K562 (cell line): ENCODE data around the gene CREB3L4. TPM values are rescaled to one million over a fixed set of nuclear protein-coding genes. Genes with fewer than 3 reads are reported as not detected.

Experiments
- ATAC-seq: fragments of 200-7000 bp; cut with Tn5 transposase; 3 replicates; pipeline ENCODE4 v1.9.1; 2020; ENCODE audit warnings: moderate library complexity
- BruUV-seq: library from RNA; stranded (reverse); fragments of 400-500 nt; replicated peaks from 2 replicates; lab custom pipeline; 2021; lab: Mats Ljungman, UMichigan
- CTCF ChIA-PET: fragments of 300-600 bp; formaldehyde crosslinking; extraction: SDS; loops from one replicate; lab custom pipeline; 2021; ENCODE audit warnings: low intra/inter-chr PET ratio; lab: Yijun Ruan, JAX
- POLR2A ChIA-PET: fragments of 300-600, 350-650 bp; sonication (Branson Sonifier 250); formaldehyde crosslinking; extraction: SDS; loops from one replicate; lab custom pipeline; 2021; ENCODE audit warnings: antibody characterized with exemption, inconsistent platforms; lab: Yijun Ruan, JAX
- DNase-seq, 4 experiments: peaks; one replicate each; pipeline versions ENCODE4 v3.0.0 to v3.0.0-alpha.2; 2011 to 2018; ENCODE audit warnings: low spot score in 3 of 4, mixed read lengths in 3 of 4; ENCODE audit errors: extremely low read depth in 1 of 4
- FAIRE-seq: peaks from 2 replicates; lab custom pipeline; 2011; peaks lifted over from hg19 to GRCh38; lab: Jason Lieb, UNC
- H2AFZ ChIP-seq: 2 replicates; pipeline ENCODE4 v1.6.0; 2011; ENCODE audit warnings: low read depth, low read length, control low read depth, inconsistent platforms
- H3K27ac ChIP-seq: fragments of 200-600 bp; 3 replicates; pipeline ENCODE4 v1.8.0; 2011; ENCODE audit warnings: low read depth, mild to moderate bottlenecking, control low read depth, inconsistent platforms, low read length, moderate library complexity, mixed read lengths; ENCODE audit errors: extremely low read depth
- H3K27me3 ChIP-seq, 2 experiments: fragments of 300-600 bp in 1 of 2; 2 replicates in 1 of 2; 3 replicates in 1 of 2; pipeline versions ENCODE4 v1.6.0 to v1.8.0; 2011; ENCODE audit warnings: inconsistent platforms in 2 of 2, low read length in 2 of 2, mild to moderate bottlenecking in 1 of 2, mixed read lengths in 1 of 2, moderate library complexity in 1 of 2; ENCODE audit not compliant: control insufficient read depth in 2 of 2, insufficient read depth in 2 of 2
- H3K36me3 ChIP-seq: fragments of 300-600 bp; 3 replicates; pipeline ENCODE4 v1.8.0; 2011; ENCODE audit warnings: mild to moderate bottlenecking, low read length, inconsistent platforms; ENCODE audit not compliant: control insufficient read depth, insufficient read depth
- H3K4me1 ChIP-seq, 2 experiments: fragments of 200-600 bp in 1 of 2; replicated peaks in 1 of 2; 2 replicates in 1 of 2; 3 replicates in 1 of 2; pipeline versions ENCODE4 v1.5.1 to v1.8.0; 2011; ENCODE audit warnings: inconsistent platforms in 2 of 2, low read length in 2 of 2, mild to moderate bottlenecking in 1 of 2, mixed read lengths in 1 of 2, moderate library complexity in 1 of 2; ENCODE audit not compliant: control insufficient read depth in 2 of 2, insufficient read depth in 2 of 2
- H3K4me2 ChIP-seq: 2 replicates; pipeline ENCODE4 v1.6.1; 2011; ENCODE audit warnings: low read length, control low read depth, inconsistent platforms, mixed read lengths; ENCODE audit not compliant: insufficient read depth
- H3K4me3 ChIP-seq: fragments of 200-600 bp; sonication (generic), shearing (Covaris generic); 2 replicates; pipeline ENCODE4 v1.5.1; 2016; ENCODE audit warnings: control low read depth, inconsistent platforms
- H3K79me2 ChIP-seq: fragments of 200-600 bp; 3 replicates; pipeline ENCODE4 v1.8.0; 2011; ENCODE audit warnings: low read length, inconsistent platforms; ENCODE audit not compliant: control insufficient read depth, insufficient read depth
- H3K9ac ChIP-seq, 2 experiments: 2 replicates each; pipeline versions ENCODE4 v1.6.0 to v1.6.1; 2011; ENCODE audit warnings: low read depth in 2 of 2, low read length in 2 of 2, control low read depth in 1 of 2, inconsistent platforms in 1 of 2, mild to moderate bottlenecking in 1 of 2, mixed read lengths in 1 of 2; ENCODE audit not compliant: insufficient read depth in 1 of 2
- H3K9me1 ChIP-seq: one replicate; pipeline ENCODE4 v1.6.0; 2011; ENCODE audit warnings: inconsistent platforms, mild to moderate bottlenecking, low read length, moderate library complexity; ENCODE audit not compliant: control insufficient read depth, insufficient read depth
- H3K9me3 ChIP-seq: replicated peaks from 2 replicates; pipeline ENCODE4 v1.5.1; 2011; ENCODE audit warnings: low read depth, low read length, inconsistent platforms; ENCODE audit not compliant: control insufficient read depth, insufficient read depth
- H4K20me1 ChIP-seq: replicated peaks from 2 replicates; pipeline ENCODE4 v1.6.1; 2011; ENCODE audit warnings: low read length, inconsistent platforms, mixed read lengths; ENCODE audit not compliant: control insufficient read depth, insufficient read depth
- ATF7 ChIP-seq: fragments of 450-650 bp; IDR thresholded peaks from 2 replicates; pipeline ENCODE4 v1.7.1; 2014; ENCODE audit warnings: mild to moderate bottlenecking, moderate library complexity
- CBFA2T2 ChIP-seq: fragments of 450-650 bp; conservative IDR thresholded peaks from 2 replicates; pipeline ENCODE4 v1.6.1; 2017; ENCODE audit warnings: mild to moderate bottlenecking
- CREB1 ChIP-seq, 2 experiments: sonication (generic) in 1 of 2; formaldehyde crosslinking in 1 of 2; IDR thresholded peaks; 2 replicates each; pipeline versions ENCODE4 v1.6.1 to v1.8.0; 2012 to 2022; ENCODE audit warnings: inconsistent platforms in 1 of 2, mild to moderate bottlenecking in 1 of 2, missing genetic modification reagents in 1 of 2, moderate library complexity in 1 of 2
- CTCF ChIP-seq, 3 experiments: IDR thresholded peaks in 2 of 3; conservative IDR thresholded peaks in 1 of 3; 2 replicates each; pipeline ENCODE4 v1.5.1; 2011 to 2012; ENCODE audit warnings: low read length in 3 of 3, mild to moderate bottlenecking in 3 of 3, control low read depth in 2 of 3, improper control_type of control experiment in 1 of 3, inconsistent platforms in 1 of 3, low read depth in 1 of 3, mixed read lengths in 1 of 3, moderate library complexity in 1 of 3; ENCODE audit not compliant: insufficient read depth in 2 of 3
- E2F8 ChIP-seq: fragments of 450-650 bp; IDR thresholded peaks from 2 replicates; pipeline ENCODE4 v1.7.1; 2018; ENCODE audit warnings: mild to moderate bottlenecking, low read depth; ENCODE audit not compliant: partially characterized antibody
- ELF4 ChIP-seq: fragments of 450-650 bp; formaldehyde crosslinking; IDR thresholded peaks from 2 replicates; pipeline ENCODE4 v1.4.0; 2022; ENCODE audit warnings: missing genetic modification characterization
- GATAD2A ChIP-seq: fragments of 450-650 bp; IDR thresholded peaks from 2 replicates; pipeline ENCODE4 v1.6.1; 2017
- HMGN3 ChIP-seq: IDR thresholded peaks from 2 replicates; pipeline ENCODE4 v1.6.1; 2011; ENCODE audit warnings: borderline replicate concordance, low read depth, mild to moderate bottlenecking, mixed read lengths, low read length; ENCODE audit not compliant: insufficient read length; ENCODE audit errors: extremely low read depth
- KAT8 ChIP-seq: fragments of 450-650 bp; IDR thresholded peaks from 2 replicates; pipeline ENCODE4 v1.6.1; 2016; ENCODE audit warnings: low read depth, mild to moderate bottlenecking
- MBD2 ChIP-seq: sonication (generic); IDR thresholded peaks from 2 replicates; pipeline ENCODE4 v1.6.1; 2016; ENCODE audit warnings: low read depth, borderline replicate concordance
- OTX1 ChIP-seq: fragments of 450-650 bp; formaldehyde crosslinking; IDR thresholded peaks from 2 replicates; pipeline ENCODE4 v1.4.0; 2022; ENCODE audit warnings: mild to moderate bottlenecking
- RBM39 ChIP-seq: fragments of 200-400 bp; formaldehyde crosslinking; optimal IDR thresholded peaks from 2 replicates; pipeline ENCODE3; 2018; ENCODE audit warnings: low read depth, low read length
- TEAD2 ChIP-seq: fragments of 450-650 bp; IDR thresholded peaks from 2 replicates; pipeline ENCODE4 v1.6.1; 2016; ENCODE audit warnings: missing genetic modification characterization, control low read depth, missing compliant biosample characterization
- U2AF2 ChIP-seq: fragments of 200-400 bp; formaldehyde crosslinking; optimal IDR thresholded peaks from 2 replicates; pipeline ENCODE3; 2017; ENCODE audit warnings: low read depth, mild to moderate bottlenecking, low read length
- ZFP36 ChIP-seq: fragments of 150-350 bp; IDR thresholded peaks from 2 replicates; pipeline ENCODE4 v1.6.1; 2018; ENCODE audit warnings: low read length, low read depth; ENCODE audit not compliant: partially characterized antibody
- ZFPM2 ChIP-seq: fragments of 250-450 bp; sonication (Bioruptor Pico); IDR thresholded peaks from 2 replicates; pipeline ENCODE4 v1.5.1; 2022; ENCODE audit warnings: mild to moderate bottlenecking
- ZNF140 ChIP-seq: fragments of 250-450 bp; sonication (Bioruptor Pico); IDR thresholded peaks from 2 replicates; pipeline ENCODE4 v1.8.0; 2021; ENCODE audit warnings: moderate library complexity, mild to moderate bottlenecking, inconsistent platforms
- ZNF197 ChIP-seq: fragments of 200-800 bp; sonication (Bioruptor generic); IDR thresholded peaks from 2 replicates; pipeline ENCODE4 v1.6.1; 2016; ENCODE audit warnings: low read depth, missing genetic modification characterization, missing compliant biosample characterization
- ZNF830 ChIP-seq: fragments of 250-450 bp; sonication (Bioruptor Pico); IDR thresholded peaks from 2 replicates; pipeline ENCODE4 v1.5.0; 2021; ENCODE audit warnings: mild to moderate bottlenecking
- WGBS: fragments of 100-300 bp; shearing (Covaris generic); methylation state at CpG from one replicate; pipeline ENCODE4 v1.1.6; 2016; ENCODE audit warnings: low coverage, mixed read lengths; ENCODE audit not compliant: insufficient coverage; ENCODE audit errors: missing lambda C conversion rate; 5-methylcytosine and 5-hydroxymethylcytosine counted together
- in situ Hi-C: fragments of 300-500 bp; cut with MboI; formaldehyde crosslinking; loops from 4 replicates; pipeline ENCODE4 v1.15.0; 2018; ENCODE audit warnings: inconsistent platforms, mixed read lengths
- intact Hi-C: fragments of 100-400 bp; cut with micrococcal nuclease; formaldehyde crosslinking; loops from 2 replicates; pipeline ENCODE4 v1.14.2; 2022
- polyA plus RNA-seq, 8 experiments: library from polyadenylated mRNA; depleted of rRNA in 4 of 8; stranded (reverse) in 5 of 8; unstranded in 3 of 8; fragments of >200 nt; fragmentation: Nextera tagmentation in 2 of 8; fragmentation: Illumina TruSeq in 1 of 8; extraction: Ambion mirVana in 2 of 8; extraction: Trizol in 1 of 8; gene quantifications; 2 replicates each; pipeline versions ENCODE4 v1.2.1 to v1.2.3, GENCODE V29; 2011 to 2014; ENCODE audit warnings: inconsistent platforms in 1 of 8, missing spikeins in 1 of 8
- total RNA-seq, 7 experiments: library from RNA; depleted of rRNA in 6 of 7; stranded (reverse); fragments of >200 nt in 6 of 7; fragmentation: Illumina TruSeq in 2 of 7; extraction: Trizol in 2 of 7; gene quantifications; 2 replicates each; pipeline versions ENCODE4 v1.2.1 to v1.2.3, GENCODE V29; 2011 to 2021; ENCODE audit warnings: low replicate concordance in 1 of 7

CREB3L4 gene
- total and polyA plus RNA-seq, 9 of the 15 experiments (the other 6 are each of a cell fraction or from before 2014, with no cell fraction given): 9.9 to 18.6 (median 13.9) TPM

DNA sequence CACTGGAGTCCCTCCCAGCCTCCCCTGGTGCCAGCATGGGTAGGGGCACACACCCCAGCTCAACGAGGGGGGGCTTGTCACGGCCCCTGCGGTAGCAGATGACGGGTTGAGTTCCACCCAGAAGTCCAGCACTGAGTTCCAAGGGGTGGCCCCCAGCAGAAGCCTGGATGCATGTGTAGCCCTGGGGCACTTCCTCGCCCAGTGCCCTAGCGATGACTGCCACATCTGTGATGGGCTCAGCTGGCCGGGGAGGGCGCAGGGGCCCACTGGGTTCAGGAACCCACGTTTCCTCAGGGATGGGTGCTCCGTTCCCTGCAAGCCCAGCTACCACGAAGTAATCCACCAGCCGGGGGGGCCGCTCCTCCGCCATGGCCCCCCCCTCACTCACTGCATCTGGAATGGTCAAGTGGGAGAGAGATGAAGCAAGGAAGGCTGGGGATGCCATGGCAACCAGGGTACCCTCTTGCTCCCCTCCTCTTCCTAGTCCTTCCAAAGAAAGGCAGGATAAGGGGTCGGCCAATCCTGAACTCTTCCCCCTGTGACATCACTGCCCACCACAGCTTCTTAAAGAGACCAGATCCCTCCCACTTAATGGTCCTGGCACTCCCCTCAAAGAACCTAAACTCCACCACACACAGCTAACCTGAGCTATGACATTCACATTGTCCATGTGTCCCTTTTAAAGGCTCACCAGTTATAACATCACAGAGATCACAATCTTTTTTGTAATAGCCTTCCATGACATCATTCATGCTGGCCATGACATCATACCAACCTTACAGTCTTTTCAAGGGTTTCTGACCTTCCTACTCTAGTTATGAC, 23.5 kb upstream of the CREB3L4 start:
- BruUV-seq: no TSS peak
- H3K36me3 ChIP-seq: peaks cover 74% of the 10 kb centered on the region
- FAIRE-seq (no peak), ATAC-seq (no peak), DNase-seq (peak in 2 of 4 experiments; percentile 29 to 41)
- ChIA-PET POLR2A (interaction anchor here (0.6 to 5.5 kb wide), 9 partner anchors 10 to 47 kb away, joined by 3 to 39 read pairs (median 6); partner anchors contain the start of genes CREB3L4, CRTC2, JTB and RPS27), CTCF (no interaction called here)
- H3K9ac ChIP-seq: peak overlapping the region; percentile 38 to 88
- no peak overlapping the region for H2AFZ ChIP-seq
- H3K4me2 ChIP-seq: peak overlapping the region; percentile 98
- no peaks in the 10 kb centered on the region for H3K9me3 ChIP-seq
- in situ Hi-C loops (no loop called here), intact Hi-C loops (no loop called here)
- peaks cover 12 to 32% of the 10 kb centered on the region in 2 experiments; a peak in 4 of 5 replicates for H3K4me1 ChIP-seq
- H3K27me3 ChIP-seq: no peaks in the 10 kb centered on the region
- peaks cover 29% of the 10 kb centered on the region for H3K79me2 ChIP-seq
- H3K27ac ChIP-seq: peak overlapping the region; percentile 85
- 84% methylated on average over 12 of the region's 15 CpGs for WGBS
- H4K20me1 ChIP-seq: no peaks in the 10 kb centered on the region
- H3K9me1 ChIP-seq: no peaks in the 10 kb centered on the region
- peak overlapping the region; percentile 99 for H3K4me3 ChIP-seq
- no peak for TF ChIP-seq ZFPM2 (CRISPR knock-in tag)
- TF ChIP-seq HMGN3: no peak
- no peak for TF ChIP-seq KAT8
- no peak for TF ChIP-seq ZFP36
- TF ChIP-seq ZNF197 (CRISPR knock-in tag): no peak
- no peak for TF ChIP-seq U2AF2
- TF ChIP-seq CREB1 (IDR thresholded peaks at IDR 0.05): peak; percentile 93
- TF ChIP-seq CREB1 (CRISPR knock-in tag; IDR thresholded peaks at IDR 0.05): peak; percentile 86
- TF ChIP-seq CBFA2T2: no peak
- no peak for TF ChIP-seq ZNF830 (CRISPR knock-in tag)
- no peak for TF ChIP-seq OTX1
- peak; percentile 71; the same call in 1 of the 2 replicates for TF ChIP-seq ATF7
- TF ChIP-seq CTCF (IDR thresholded peaks at IDR 0.05 in 2 of 3, conservative IDR thresholded peaks at IDR 0.05 in 1 of 3; ENCODE audit: insufficient read depth in 2 of 3, low read depth in 1 of 3, low read length in 3 of 3): no peak
- TF ChIP-seq ELF4 (CRISPR knock-in tag): no peak
- no peak for TF ChIP-seq ZNF140 (CRISPR knock-in tag)
- TF ChIP-seq E2F8: peak; percentile 29
- no peak for TF ChIP-seq MBD2
- TF ChIP-seq RBM39: no peak
- TF ChIP-seq TEAD2 (tag): no peak
- no peak for TF ChIP-seq GATAD2A
